ENCODE measurements around the gene HSPA1A.

HSPA1A gene

GRCh38 chr6:31811645-31812044, 3.7 kb upstream of the HSPA1A start:
- Histone ChIP-seq H3K9me3 (ENCODE audit: low read length) (no peaks in the 10 kb centered on the region), H3K9me2 (ENCODE audit: low read depth, low read length) (no peaks in the 10 kb centered on the region), H4K20me1 (ENCODE audit: insufficient read depth, low read length) (no peaks in the 10 kb centered on the region), H3K27ac (ENCODE audit: low read depth, low read length, poor library complexity, severe bottlenecking) (no peak overlapping the region), H3K36me3 (ENCODE audit: insufficient read depth, low read length) (no peaks in the 10 kb centered on the region), H3K4me3 (ENCODE audit: low read depth, low read length, poor library complexity, severe bottlenecking) (no peak overlapping the region), H3F3A (ENCODE audit: insufficient read depth, low read length) (no peaks in the 10 kb centered on the region), H3K4me2 (ENCODE audit: low read length) (no peak overlapping the region), H2AFZ (ENCODE audit: low read length) (no peak overlapping the region), H3K9ac (ENCODE audit: low read length) (no peak overlapping the region), H3K4me1 (ENCODE audit: insufficient read depth, low read length, severe bottlenecking) (peaks cover 9% of the 10 kb centered on the region), H3K79me2 (ENCODE audit: insufficient read depth, low read length) (no peaks in the 10 kb centered on the region), H3K27me3 (ENCODE audit: insufficient read depth, low read length) (no peaks in the 10 kb centered on the region; the same call in 1 of the 2 replicates)
- TF ChIP-seq EZH2 (IDR thresholded peaks at IDR 0.05; ENCODE audit: borderline replicate concordance, low read length) = no peak
- TF ChIP-seq CTCF (IDR thresholded peaks at IDR 0.05; ENCODE audit: low read length) = no peak

- Histone ChIP-seq H3K27me3 (ENCODE audit: insufficient read depth, low read length) (no peaks in the 10 kb centered on the region; the same call in 1 of the 2 replicates), H3K36me3 (ENCODE audit: insufficient read depth, low read length) (no peaks in the 10 kb centered on the region), H3K79me2 (ENCODE audit: insufficient read depth, low read length) (no peaks in the 10 kb centered on the region), H3K9ac (ENCODE audit: low read length) (no peak overlapping the region), H3K9me2 (ENCODE audit: low read depth, low read length) (no peaks in the 10 kb centered on the region), H2AFZ (ENCODE audit: low read length) (no peak overlapping the region), H3F3A (ENCODE audit: insufficient read depth, low read length) (no peaks in the 10 kb centered on the region), H3K4me2 (ENCODE audit: low read length) (no peak overlapping the region), H4K20me1 (ENCODE audit: insufficient read depth, low read length) (no peaks in the 10 kb centered on the region), H3K4me1 (ENCODE audit: insufficient read depth, low read length, severe bottlenecking) (peaks cover 5% of the 10 kb centered on the region), H3K9me3 (ENCODE audit: low read length) (no peaks in the 10 kb centered on the region), H3K4me3 (ENCODE audit: low read depth, low read length, poor library complexity, severe bottlenecking) (no peak overlapping the region), H3K27ac (ENCODE audit: low read depth, low read length, poor library complexity, severe bottlenecking) (no peak overlapping the region)
- TF ChIP-seq CTCF (IDR thresholded peaks at IDR 0.05; ENCODE audit: low read length) (no peak), EZH2 (IDR thresholded peaks at IDR 0.05; ENCODE audit: borderline replicate concordance, low read length) (no peak)
Measured at GRCh38 chr6:31813465-31813849, 1.9 kb upstream of the HSPA1A start.

GRCh38 chr6:31814677-31815024, 692 bp upstream of the HSPA1A start:
- Histone ChIP-seq H2AFZ (ENCODE audit: low read length) (no peak overlapping the region), H3K36me3 (ENCODE audit: insufficient read depth, low read length) (no peaks in the 10 kb centered on the region), H3K27ac (ENCODE audit: low read depth, low read length, poor library complexity, severe bottlenecking) (no peak overlapping the region), H4K20me1 (ENCODE audit: insufficient read depth, low read length) (no peaks in the 10 kb centered on the region), H3K4me3 (ENCODE audit: low read depth, low read length, poor library complexity, severe bottlenecking) (no peak overlapping the region), H3K4me1 (ENCODE audit: insufficient read depth, low read length, severe bottlenecking) (peaks cover 5% of the 10 kb centered on the region), H3K9me2 (ENCODE audit: low read depth, low read length) (no peaks in the 10 kb centered on the region), H3K9me3 (ENCODE audit: low read length) (no peaks in the 10 kb centered on the region), H3K27me3 (ENCODE audit: insufficient read depth, low read length) (no peaks in the 10 kb centered on the region; the same call in 1 of the 2 replicates), H3K9ac (ENCODE audit: low read length) (no peak overlapping the region), H3F3A (ENCODE audit: insufficient read depth, low read length) (no peaks in the 10 kb centered on the region), H3K79me2 (ENCODE audit: insufficient read depth, low read length) (no peaks in the 10 kb centered on the region), H3K4me2 (ENCODE audit: low read length) (no peak overlapping the region)
- TF ChIP-seq EZH2 (IDR thresholded peaks at IDR 0.05; ENCODE audit: borderline replicate concordance, low read length) (no peak), CTCF (IDR thresholded peaks at IDR 0.05; ENCODE audit: low read length) (no peak)

Data from OCI-LY1 (cell line).